Measurements from ENCODE around the gene ZNF316.

- TF ChIP-seq POLR2A (IDR thresholded peaks at IDR 0.05) (no peak), CTCF (IDR thresholded peaks at IDR 0.05) (no peak), POLR2AphosphoS5 (IDR thresholded peaks at IDR 0.05) (no peak), EP300 (IDR thresholded peaks at IDR 0.05) (no peak)
Observed at GRCh38 chr7:6618621-6619020, 18.5 kb upstream of the ZNF316 start.
